ENCODE results near the gene SFI1. TPM values are rescaled to one million over a fixed set of nuclear protein-coding genes. Genes with fewer than 3 reads are reported as not detected.

The SFI1 gene
- total RNA-seq, 2 donors from 2014 or later: 42.0 to 52.6 TPM

- Histone ChIP-seq H3K9me3 (ENCODE audit: control insufficient read depth, low read length) (peaks cover 3% of the 10 kb centered on the region), H3K4me3 (ENCODE audit: low read length) (no peak overlapping the region), H3K27ac (ENCODE audit: low read depth, low read length) (no peak overlapping the region), H3K9ac (ENCODE audit: extremely low read depth, low read length, poor library complexity, severe bottlenecking) (no peak overlapping the region), H3K4me1 (ENCODE audit: control insufficient read depth, insufficient read depth, low read length) (no peaks in the 10 kb centered on the region), H3K27me3 (ENCODE audit: control insufficient read depth, insufficient read depth, low read length, poor library complexity, severe bottlenecking) (no peaks in the 10 kb centered on the region), H3K36me3 (ENCODE audit: control insufficient read depth, insufficient read depth, low read length) (no peaks in the 10 kb centered on the region)
- Mint-ChIP-seq H3K36me3 (ENCODE audit: low read depth) (peaks cover 10% of the 10 kb centered on the region), H3K27me3 (ENCODE audit: insufficient read depth) (no peaks in the 10 kb centered on the region), H3K4me1 (peaks cover 6% of the 10 kb centered on the region), H3K4me3 (no peak overlapping the region), H3K27ac (no peak overlapping the region), H3K9me3 (peaks cover 3% of the 10 kb centered on the region)
- TF ChIP-seq, protein P1, sequence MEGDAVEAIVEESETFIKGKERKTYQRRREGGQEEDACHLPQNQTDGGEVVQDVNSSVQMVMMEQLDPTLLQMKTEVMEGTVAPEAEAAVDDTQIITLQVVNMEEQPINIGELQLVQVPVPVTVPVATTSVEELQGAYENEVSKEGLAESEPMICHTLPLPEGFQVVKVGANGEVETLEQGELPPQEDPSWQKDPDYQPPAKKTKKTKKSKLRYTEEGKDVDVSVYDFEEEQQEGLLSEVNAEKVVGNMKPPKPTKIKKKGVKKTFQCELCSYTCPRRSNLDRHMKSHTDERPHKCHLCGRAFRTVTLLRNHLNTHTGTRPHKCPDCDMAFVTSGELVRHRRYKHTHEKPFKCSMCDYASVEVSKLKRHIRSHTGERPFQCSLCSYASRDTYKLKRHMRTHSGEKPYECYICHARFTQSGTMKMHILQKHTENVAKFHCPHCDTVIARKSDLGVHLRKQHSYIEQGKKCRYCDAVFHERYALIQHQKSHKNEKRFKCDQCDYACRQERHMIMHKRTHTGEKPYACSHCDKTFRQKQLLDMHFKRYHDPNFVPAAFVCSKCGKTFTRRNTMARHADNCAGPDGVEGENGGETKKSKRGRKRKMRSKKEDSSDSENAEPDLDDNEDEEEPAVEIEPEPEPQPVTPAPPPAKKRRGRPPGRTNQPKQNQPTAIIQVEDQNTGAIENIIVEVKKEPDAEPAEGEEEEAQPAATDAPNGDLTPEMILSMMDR (conservative IDR thresholded peaks at IDR 0.05): no peak
- 90 to 92% methylated on average over 5 to 7 of the region's 7 CpGs for WGBS, 2 experiments (ENCODE audit: insufficient coverage in 1 of 2, insufficient read length in 1 of 2)
- no peak for DNase-seq
Observed at GRCh38 chr22:31526270-31526669, 29.9 kb downstream of the SFI1 start.

- H3K4me1 Mint-ChIP-seq: no peaks in the 10 kb centered on the region
- WGBS, 2 experiments (ENCODE audit: insufficient coverage in 1 of 2, insufficient read length in 1 of 2): 98 to 100% methylated on average over 1 to 3 of the region's 3 CpGs
- H3K9me3 Mint-ChIP-seq: no peaks in the 10 kb centered on the region
- peaks cover 7% of the 10 kb centered on the region for H3K36me3 Mint-ChIP-seq (ENCODE audit: low read depth)
- Histone ChIP-seq H3K27ac (ENCODE audit: low read depth, low read length) (no peak overlapping the region), H3K4me1 (ENCODE audit: control insufficient read depth, insufficient read depth, low read length) (no peaks in the 10 kb centered on the region), H3K27me3 (ENCODE audit: control insufficient read depth, insufficient read depth, low read length, poor library complexity, severe bottlenecking) (no peaks in the 10 kb centered on the region), H3K9me3 (ENCODE audit: control insufficient read depth, low read length) (no peaks in the 10 kb centered on the region), H3K4me3 (ENCODE audit: low read length) (no peak overlapping the region), H3K36me3 (ENCODE audit: control insufficient read depth, insufficient read depth, low read length) (no peaks in the 10 kb centered on the region), H3K9ac (ENCODE audit: extremely low read depth, low read length, poor library complexity, severe bottlenecking) (no peak overlapping the region)
- H3K27ac Mint-ChIP-seq: no peak overlapping the region
- TF ChIP-seq, protein P1 (conservative IDR thresholded peaks at IDR 0.05): no peak
- H3K4me3 Mint-ChIP-seq: no peak overlapping the region
- H3K27me3 Mint-ChIP-seq (ENCODE audit: insufficient read depth): no peaks in the 10 kb centered on the region
- no peak for DNase-seq
Observed at GRCh38 chr22:31530823-31531195, 34.5 kb downstream of the SFI1 start.

GRCh38 chr22:31532060-31532459, 35.7 kb downstream of the SFI1 start:
- no peak overlapping the region for H3K27ac Mint-ChIP-seq
- Histone ChIP-seq H3K9ac (ENCODE audit: extremely low read depth, low read length, poor library complexity, severe bottlenecking) (no peak overlapping the region), H3K4me1 (ENCODE audit: control insufficient read depth, insufficient read depth, low read length) (no peaks in the 10 kb centered on the region), H3K9me3 (ENCODE audit: control insufficient read depth, low read length) (no peaks in the 10 kb centered on the region), H3K27ac (ENCODE audit: low read depth, low read length) (no peak overlapping the region), H3K27me3 (ENCODE audit: control insufficient read depth, insufficient read depth, low read length, poor library complexity, severe bottlenecking) (no peaks in the 10 kb centered on the region), H3K4me3 (ENCODE audit: low read length) (no peak overlapping the region), H3K36me3 (ENCODE audit: control insufficient read depth, insufficient read depth, low read length) (no peaks in the 10 kb centered on the region)
- WGBS, 2 experiments (ENCODE audit: insufficient coverage in 1 of 2, insufficient read length in 1 of 2): 93% methylated on average over 1 of the region's 1 CpG; no CpG with 5 or more reads in 1 of the 2 experiments
- H3K4me1 Mint-ChIP-seq: peaks cover 3% of the 10 kb centered on the region
- H3K27me3 Mint-ChIP-seq (ENCODE audit: insufficient read depth): no peaks in the 10 kb centered on the region
- no peaks in the 10 kb centered on the region for H3K9me3 Mint-ChIP-seq
- no peak overlapping the region for H3K4me3 Mint-ChIP-seq
- peaks cover 6% of the 10 kb centered on the region for H3K36me3 Mint-ChIP-seq (ENCODE audit: low read depth)
- TF ChIP-seq, protein P1 (conservative IDR thresholded peaks at IDR 0.05): no peak
- DNase-seq: peak; percentile 13
